Activated CD4-positive, alpha-beta T cell treated with anti-CD3 and anti-CD28 coated beads, Interleukin-2, amount 50 U/mL, for 48 hours (primary cell): ENCODE data around the gene BBX.

ENCODE experiments used
- DNase-seq, 2 experiments: peaks; one replicate each; pipeline ENCODE4 v3.0.0-alpha.2; 2020

BBX gene

DNA sequence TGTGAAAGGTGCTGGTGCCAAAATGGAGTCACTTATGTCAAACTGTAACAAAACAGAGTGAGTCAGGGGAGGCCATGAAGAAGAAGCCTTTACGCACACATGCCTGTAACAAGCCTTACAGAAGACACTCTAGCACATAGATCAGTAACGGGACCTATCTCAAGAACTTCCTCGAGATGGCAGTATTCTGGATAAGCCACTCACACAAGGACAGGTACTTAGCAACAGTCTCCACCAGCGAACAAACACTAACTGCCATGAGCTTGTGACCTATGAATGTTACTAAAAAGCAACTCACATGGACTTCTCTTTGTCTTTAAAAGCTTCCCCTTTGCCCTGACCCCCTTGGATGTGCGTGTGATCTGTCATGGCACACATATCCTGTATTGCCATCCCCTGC lies 332.9 kb downstream of the BBX start:
- no peak for DNase-seq

DNA sequence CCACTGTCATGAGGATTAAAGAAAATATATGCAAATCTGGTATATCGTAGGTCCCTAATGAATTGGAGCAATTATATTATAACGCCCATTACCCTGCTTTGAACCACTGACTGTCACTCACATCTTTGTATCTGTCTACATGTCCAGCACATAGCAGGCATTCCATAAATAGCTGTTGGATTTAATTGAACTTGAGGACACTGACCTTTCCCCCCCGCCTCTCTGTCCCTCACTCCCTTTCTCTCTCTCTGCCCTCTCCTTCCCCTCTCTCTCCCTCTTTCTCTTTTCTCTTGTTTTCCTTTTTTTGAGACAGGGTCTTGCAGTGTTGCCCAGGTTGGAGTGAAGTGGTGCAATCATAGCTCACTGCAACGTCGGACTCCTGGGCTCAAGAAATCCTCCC lies 335.1 kb downstream of the BBX start:
- no peak for DNase-seq

DNA sequence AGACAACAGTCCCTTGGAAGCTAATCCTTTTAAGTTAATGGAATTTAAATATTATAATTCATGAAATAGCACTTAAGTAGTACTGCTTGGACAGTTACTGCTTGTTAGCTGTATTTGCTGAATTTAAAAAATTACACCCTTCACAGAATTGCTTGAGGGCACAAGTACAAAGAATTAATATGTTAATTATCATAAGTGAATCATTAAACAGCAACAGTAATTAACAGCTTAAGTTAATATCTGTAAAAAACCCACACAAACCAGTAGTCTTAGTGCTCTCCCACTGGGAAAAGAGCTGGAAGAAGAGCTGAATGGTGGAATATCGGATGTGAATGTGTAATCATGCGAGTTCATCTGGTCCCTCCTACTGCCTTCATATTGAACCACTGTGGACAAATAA lies 336.1 kb downstream of the BBX start:
- no peak for DNase-seq
